Measurements from ENCODE around the gene HOXD3. TPM values are rescaled to one million over a fixed set of nuclear protein-coding genes. Genes with fewer than 3 reads are reported as not detected.
A peak's percentile ranks its signal among the peaks of the same experiment; 100 is the strongest.

HOXD3 gene
- total RNA-seq, 2 donors from 2014 or later: 0.73 to 1.1 TPM

- DNase-seq (no peak), ATAC-seq (no peak)
- intact Hi-C loops (cut with DNase I): no loop called here
Observed at GRCh38 chr2:176158186-176158591, 1.1 kb downstream of the HOXD3 start.

GRCh38 chr2:176158855-176159662 lies 2.0 kb downstream of the HOXD3 start:
- DNase-seq: no peak
- no peak for ATAC-seq
- intact Hi-C loops (cut with DNase I): no loop called here

- intact Hi-C loops (cut with DNase I): no loop called here
- no peak for ATAC-seq
Observed at GRCh38 chr2:176159663-176160250, 2.6 kb downstream of the HOXD3 start.

GRCh38 chr2:176160251-176160985 lies 3.3 kb downstream of the HOXD3 start:
- intact Hi-C loops (cut with DNase I): no loop called here
- ATAC-seq (peak in 1 of 2 donors; percentile 21), DNase-seq (no peak)

More at GRCh38 chr2:176159663-176160250, 2.6 kb downstream of the HOXD3 start:
- DNase-seq: no peak

GRCh38 chr2:176160986-176161824 lies 4.1 kb downstream of the HOXD3 start:
- ATAC-seq (no peak), DNase-seq (no peak)
- intact Hi-C loops (cut with DNase I): no loop called here

- intact Hi-C loops (cut with DNase I): no loop called here
- DNase-seq (no peak), ATAC-seq (peak in 1 of 2 donors; percentile 25)
Observed at GRCh38 chr2:176161825-176162626, 4.9 kb downstream of the HOXD3 start.

- ATAC-seq (no peak), DNase-seq (no peak)
- intact Hi-C loops (cut with DNase I): no loop called here
Observed at GRCh38 chr2:176162911-176163671, 6.0 kb downstream of the HOXD3 start.

GRCh38 chr2:176163672-176164056 lies 6.6 kb downstream of the HOXD3 start:
- DNase-seq (no peak), ATAC-seq (no peak)
- intact Hi-C loops (cut with DNase I): no loop called here

- intact Hi-C loops (cut with DNase I): no loop called here
- DNase-seq: no peak
- ATAC-seq: no peak
Observed at GRCh38 chr2:176164201-176164600, 7.1 kb downstream of the HOXD3 start.

GRCh38 chr2:176164611-176165369 lies 7.7 kb downstream of the HOXD3 start:
- intact Hi-C loops (cut with DNase I): no loop called here
- ATAC-seq: no peak
- no peak for DNase-seq

GRCh38 chr2:176165370-176166050 lies 8.4 kb downstream of the HOXD3 start:
- ATAC-seq (no peak), DNase-seq (no peak)
- intact Hi-C loops (cut with DNase I): no loop called here

- ATAC-seq (no peak), DNase-seq (no peak)
- intact Hi-C loops (cut with DNase I): no loop called here
Observed at GRCh38 chr2:176166272-176166671, 9.2 kb downstream of the HOXD3 start.

GRCh38 chr2:176167398-176167797 lies 10.3 kb downstream of the HOXD3 start:
- intact Hi-C loops (cut with DNase I): no loop called here
- no peak for ATAC-seq
- no peak for DNase-seq

- intact Hi-C loops (cut with DNase I): no loop called here
- DNase-seq (no peak), ATAC-seq (no peak)
Observed at GRCh38 chr2:176169181-176169580, 12.1 kb downstream of the HOXD3 start.

GRCh38 chr2:176169711-176170110 lies 12.6 kb downstream of the HOXD3 start:
- DNase-seq: no peak
- ATAC-seq: no peak
- intact Hi-C loops (cut with DNase I): no loop called here

- intact Hi-C loops (cut with DNase I): no loop called here
- no peak for DNase-seq
- ATAC-seq: no peak
Observed at GRCh38 chr2:176170602-176171305, 13.6 kb downstream of the HOXD3 start.

Data from left cardiac atrium (tissue), 4 donors.